COLO829 (cell line): ENCODE data around the gene STK32A.
"Not testable (repeated sequence)": the region's sequence is repeated elsewhere in the genome, so short reads cannot be mapped to it uniquely, and the experiment has no call there.

ENCODE experiments used
- DNase-seq: peaks from one replicate; pipeline ENCODE4 v3.0.0; 2012; ENCODE audit warnings: low spot score

Gene STK32A

GRCh38 chr5:147234825-147235635 is at the start of gene STK32A:
Gene STK32A (plus strand): TSS chr5:147235026. CDS start chr5:147239635, 4,609 bp downstream.
- peak; percentile 35 for DNase-seq

- DNase-seq: no peak
These were observed 47.7 kb upstream of the STK32A start for GRCh38 chr5:147187099-147187540.

GRCh38 chr5:147188200-147189108 is 46.4 kb upstream of the STK32A start:
- peak; percentile 69 for DNase-seq

DNA sequence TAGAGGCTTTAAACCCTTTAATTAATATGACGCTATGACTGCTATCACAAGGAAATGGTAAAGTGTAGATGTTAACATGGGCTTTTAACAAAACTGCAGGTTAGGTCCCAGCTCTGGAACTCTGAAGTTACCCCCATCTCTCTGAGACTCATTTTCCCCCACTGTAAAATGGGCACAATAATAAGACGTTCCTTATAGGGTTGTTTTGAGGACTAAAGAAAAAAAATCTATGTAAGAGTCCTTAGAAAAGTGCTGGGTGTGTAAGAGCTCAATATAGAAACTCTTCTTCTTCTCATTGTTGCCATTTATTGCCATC is 45.8 kb upstream of the STK32A start:
- no peak for DNase-seq

DNA sequence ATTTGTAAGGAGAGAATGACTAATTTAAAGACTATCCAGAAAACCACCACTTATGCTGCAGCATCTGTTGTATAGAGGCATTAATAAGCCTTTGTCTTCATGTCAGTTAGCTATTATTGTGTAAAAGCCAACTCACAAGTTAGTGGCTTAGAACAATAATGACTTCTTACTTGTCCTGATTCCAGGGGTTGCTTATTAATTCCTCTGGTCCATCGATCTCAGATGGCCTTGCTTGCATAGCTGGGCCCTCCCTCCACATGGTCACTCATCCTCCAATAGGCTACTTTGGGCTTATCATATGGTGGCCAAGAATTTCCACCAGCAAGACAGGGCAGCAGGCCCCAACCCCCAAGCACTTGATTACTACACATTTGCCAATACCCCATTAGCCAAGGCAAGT is 44.5 kb upstream of the STK32A start:
- DNase-seq: peak; percentile 22

DNA sequence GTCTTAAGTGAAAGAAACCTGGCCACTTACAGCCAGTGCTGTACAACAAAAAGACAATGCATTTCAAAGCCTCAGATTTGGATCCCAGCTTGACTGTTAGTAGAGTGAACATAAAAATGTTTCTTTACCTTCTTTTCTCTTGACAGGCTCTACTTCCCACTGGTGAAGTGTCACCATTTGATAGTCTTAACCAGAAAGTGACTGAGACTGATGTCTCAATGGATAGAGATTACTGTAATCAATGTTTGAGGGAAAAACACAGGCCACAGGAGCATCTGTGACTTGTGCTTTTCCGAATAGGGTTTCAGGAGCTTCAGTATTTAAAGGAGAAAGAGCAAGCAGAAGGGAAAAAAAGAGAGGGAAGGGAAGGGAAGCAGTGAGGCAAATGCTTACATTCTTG is 41.7 kb upstream of the STK32A start:
- DNase-seq: no peak

GRCh38 chr5:147200004-147200403 is 34.8 kb upstream of the STK32A start:
- DNase-seq: no peak

GRCh38 chr5:147203213-147203612 is 31.6 kb upstream of the STK32A start:
- DNase-seq: no peak

GRCh38 chr5:147204576-147204975 is 30.2 kb upstream of the STK32A start:
- no peak for DNase-seq

GRCh38 chr5:147208134-147208533 is 26.7 kb upstream of the STK32A start:
- peak; percentile 72 for DNase-seq

DNA sequence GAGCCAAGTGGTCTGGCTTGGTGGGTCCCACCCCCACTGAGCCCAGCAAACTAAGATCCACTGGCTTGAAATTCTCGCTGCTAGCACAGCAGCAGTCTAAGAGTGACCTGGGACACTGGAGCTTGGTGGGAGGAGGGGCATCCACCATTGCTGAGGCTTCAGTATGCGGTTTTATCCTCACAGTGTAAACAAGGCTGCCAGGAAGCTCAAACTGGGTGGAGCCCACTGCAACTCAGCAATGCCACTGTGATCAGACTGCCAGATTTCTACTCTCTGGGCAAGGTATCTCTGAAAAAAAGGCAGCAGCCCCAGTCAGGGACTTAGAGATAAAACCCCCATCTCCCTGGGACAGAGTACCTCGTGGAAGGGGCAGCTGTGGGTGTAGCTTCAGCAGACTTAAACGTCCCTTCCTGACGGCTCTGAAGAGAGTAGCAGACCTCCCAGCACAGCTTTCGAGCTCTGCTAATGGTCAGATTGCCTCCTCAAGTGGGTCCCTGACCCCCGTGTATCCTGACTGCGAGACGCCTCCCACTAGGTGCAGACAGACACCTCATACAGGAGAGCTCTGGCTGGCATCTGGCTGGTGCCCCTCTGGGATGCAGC is 18.2 kb upstream of the STK32A start:
- DNase-seq: no peak

- peak; percentile 15 for DNase-seq
These were observed 11.5 kb upstream of the STK32A start for GRCh38 chr5:147223343-147223742.

- peak; percentile 62 for DNase-seq
These were observed 10.7 kb upstream of the STK32A start for GRCh38 chr5:147223948-147224791.

DNA sequence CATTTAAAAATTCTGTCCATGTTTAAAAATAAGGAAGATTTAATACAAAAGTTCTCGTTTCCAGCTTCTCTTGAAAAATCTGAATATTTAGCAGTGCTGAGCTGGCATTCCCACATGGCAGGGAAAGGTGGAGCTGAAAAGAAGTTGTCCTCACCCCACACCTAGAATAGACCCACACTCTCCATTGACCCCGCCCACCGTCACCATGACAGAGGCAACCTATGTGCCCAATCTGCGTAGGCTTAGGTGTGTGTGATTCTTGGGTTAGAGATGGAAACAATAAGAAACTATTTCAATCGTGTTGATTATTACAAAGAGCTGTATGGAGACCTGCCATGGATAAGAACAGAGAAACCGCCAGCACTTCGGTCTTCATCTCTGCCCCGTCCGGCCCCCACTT is 8.9 kb upstream of the STK32A start:
- DNase-seq: no peak

GRCh38 chr5:147226512-147226911 is 8.3 kb upstream of the STK32A start:
- no peak for DNase-seq

GRCh38 chr5:147234239-147234824 is 494 bp upstream of the STK32A start:
- DNase-seq: no peak

DNA sequence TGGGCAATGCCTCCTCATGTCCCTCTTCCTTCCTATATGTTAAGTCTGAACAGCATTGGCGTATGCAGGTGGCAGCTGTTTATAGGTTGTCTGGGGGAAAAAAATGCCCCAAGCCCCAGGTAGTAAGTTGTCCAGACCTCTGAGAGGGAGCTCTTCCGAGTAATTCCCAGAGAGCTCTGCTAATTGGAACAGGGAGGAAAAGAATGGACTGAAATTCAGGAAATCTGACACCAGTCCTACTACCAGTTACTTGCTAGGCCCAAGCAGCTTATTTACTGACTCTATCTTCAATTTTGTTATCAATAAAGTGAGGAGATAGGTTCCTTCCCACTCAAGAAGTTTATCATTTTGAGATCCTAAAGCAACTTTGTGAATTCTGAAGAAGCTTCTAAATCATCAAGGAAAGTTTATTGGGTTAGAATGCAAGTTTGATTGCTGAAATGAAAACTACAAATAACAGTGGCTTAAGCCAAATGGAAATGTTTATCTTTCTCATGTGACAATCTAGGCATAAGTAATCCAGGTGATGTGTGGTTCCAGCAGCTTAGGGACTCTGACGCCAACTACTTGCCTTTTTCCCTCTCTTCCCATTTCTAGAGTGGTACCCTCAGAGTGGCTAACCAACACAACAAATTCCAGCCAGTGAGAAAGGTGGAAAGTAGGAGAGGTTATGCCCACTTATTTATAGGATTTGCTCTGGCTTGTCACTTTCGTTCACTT is 5.6 kb downstream of the STK32A start:
- no peak for DNase-seq

DNA sequence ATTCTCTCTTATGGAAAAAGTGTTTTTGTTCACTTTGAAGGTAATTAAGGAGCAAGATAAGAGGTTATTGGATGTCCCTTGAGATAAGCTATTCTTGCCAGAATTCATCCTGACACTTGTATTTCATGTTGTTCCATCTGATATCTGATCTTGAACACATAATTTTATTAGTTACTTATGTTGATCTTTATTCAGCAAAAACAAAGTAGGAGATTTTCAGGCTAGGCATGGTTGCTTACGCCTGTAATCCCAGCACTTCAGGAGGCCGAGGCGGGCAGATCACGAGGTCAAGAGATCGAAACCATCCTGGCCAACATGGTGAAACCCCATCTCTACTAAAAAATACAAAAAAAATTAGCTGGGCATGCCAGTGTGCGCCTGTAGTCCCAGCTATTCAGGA is 8.4 kb downstream of the STK32A start:
- DNase-seq: not testable (repeated sequence)

DNA sequence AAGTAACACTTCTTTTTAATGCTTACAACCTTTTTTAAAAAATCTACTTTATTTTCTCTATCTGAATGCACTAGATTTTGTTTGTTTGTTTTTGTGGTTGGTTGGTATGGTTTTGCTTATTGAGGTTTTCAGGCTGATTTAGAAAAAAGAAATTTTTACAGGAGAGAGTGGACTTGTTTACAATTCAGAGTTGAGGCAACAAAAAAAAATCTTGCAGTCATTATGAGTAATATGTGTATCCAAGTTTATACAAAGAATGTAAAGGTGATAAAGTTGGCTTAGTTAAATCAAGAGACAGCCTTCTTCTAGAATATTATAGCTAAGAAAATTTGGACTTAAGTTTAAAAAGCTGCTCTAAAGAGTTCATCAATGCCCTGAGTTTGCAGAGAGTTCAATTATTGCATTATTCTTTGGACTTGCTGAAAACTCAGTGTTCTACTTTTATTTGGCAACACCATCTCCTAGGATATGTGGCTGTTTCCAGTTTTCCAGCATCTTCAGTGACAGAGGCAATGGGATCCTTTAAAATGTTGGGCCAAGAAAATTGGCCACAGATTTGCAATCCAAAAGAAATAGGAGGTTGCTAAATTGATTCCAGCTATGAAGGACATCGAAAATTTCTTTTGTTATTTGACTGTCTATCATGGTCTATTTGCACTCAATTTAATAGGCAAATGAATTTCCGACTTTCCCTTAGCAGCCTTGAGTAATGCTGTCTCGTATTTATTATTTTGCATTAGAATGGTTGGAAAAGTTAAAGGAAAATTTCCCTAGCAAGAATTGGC is 10.7 kb downstream of the STK32A start:
- no peak for DNase-seq

- DNase-seq: no peak
These were observed 13.7 kb downstream of the STK32A start for GRCh38 chr5:147248561-147248960.
